CD14-positive monocyte (primary cell): ENCODE data around the gene RUNX2. TPM values are rescaled to one million over a fixed set of nuclear protein-coding genes. Genes with fewer than 3 reads are reported as not detected.

Experiments used
- DNase-seq, 3 donors: peaks; one replicate each; pipeline ENCODE4 v3.0.0-alpha.2; 2011 to 2022
- H2AFZ ChIP-seq: 2 replicates; pipeline ENCODE4 v1.6.0; 2012; ENCODE audit warnings: mild to moderate bottlenecking, low read depth, low read length, inconsistent platforms; ENCODE audit not compliant: insufficient read depth, poor library complexity, severe bottlenecking
- H3K27ac ChIP-seq, 2 donors: 1 replicate in 1 of 2; 2 replicates in 1 of 2; pipeline ENCODE4 v1.5.1; 2012 to 2013; ENCODE audit warnings: low read length in 2 of 2, control low read depth in 1 of 2, inconsistent platforms in 1 of 2, low read depth in 1 of 2, mild to moderate bottlenecking in 1 of 2
- H3K27me3 ChIP-seq, 2 donors: one replicate each; pipeline versions ENCODE4 v1.6.0 to v1.6.1; 2011 to 2013; ENCODE audit warnings: low read length in 2 of 2; ENCODE audit not compliant: control insufficient read depth in 2 of 2, insufficient read depth in 2 of 2
- H3K36me3 ChIP-seq, 2 donors: replicated peaks in 1 of 2; 1 replicate in 1 of 2; 2 replicates in 1 of 2; pipeline versions ENCODE4 v1.5.1 to v1.6.1; 2012 to 2013; ENCODE audit warnings: low read length in 2 of 2, control low read depth in 1 of 2, inconsistent platforms in 1 of 2, mild to moderate bottlenecking in 1 of 2; ENCODE audit not compliant: insufficient read depth in 2 of 2, control insufficient read depth in 1 of 2
- H3K4me1 ChIP-seq, 2 donors: 1 replicate in 1 of 2; 2 replicates in 1 of 2; pipeline versions ENCODE4 v1.5.1 to v1.6.1; 2012 to 2013; ENCODE audit warnings: low read length in 2 of 2, control low read depth in 1 of 2, inconsistent platforms in 1 of 2, mild to moderate bottlenecking in 1 of 2, moderate library complexity in 1 of 2; ENCODE audit not compliant: insufficient read depth in 2 of 2, control insufficient read depth in 1 of 2
- H3K4me2 ChIP-seq: replicated peaks from 2 replicates; pipeline ENCODE3; 2012; ENCODE audit warnings: low read length, moderate library complexity, mild to moderate bottlenecking; ENCODE audit not compliant: poor library complexity, severe bottlenecking; ENCODE audit errors: extremely low read depth
- H3K4me3 ChIP-seq, 3 experiments: fragments of 200-600 bp in 1 of 3; sonication (generic) in 1 of 3; replicated peaks in 1 of 3; 1 replicate in 2 of 3; 2 replicates in 1 of 3; pipeline ENCODE4 v1.5.1; 2011 to 2013; ENCODE audit warnings: low read length in 3 of 3, mild to moderate bottlenecking in 3 of 3, control low read depth in 2 of 3, low read depth in 2 of 3, inconsistent platforms in 1 of 3, moderate library complexity in 1 of 3
- H3K79me2 ChIP-seq: 2 replicates; pipeline ENCODE4 v1.6.0; 2012; ENCODE audit warnings: mild to moderate bottlenecking, control low read depth, inconsistent platforms, low read length, moderate library complexity; ENCODE audit not compliant: insufficient read depth
- H3K9ac ChIP-seq: 2 replicates; pipeline ENCODE4 v1.6.0; 2017; ENCODE audit warnings: low read length, mild to moderate bottlenecking; ENCODE audit not compliant: insufficient read depth, poor library complexity, severe bottlenecking
- H3K9me3 ChIP-seq, 2 donors: replicated peaks in 1 of 2; 1 replicate in 1 of 2; 2 replicates in 1 of 2; pipeline versions ENCODE4 v1.5.1 to v1.6.1; 2012 to 2013; ENCODE audit warnings: low read length in 2 of 2, control low read depth in 1 of 2; ENCODE audit not compliant: control insufficient read depth in 1 of 2, insufficient read depth in 1 of 2
- H4K20me1 ChIP-seq: 2 replicates; pipeline ENCODE4 v1.6.0; 2012; ENCODE audit warnings: mild to moderate bottlenecking, low read length, control low read depth, moderate library complexity; ENCODE audit not compliant: insufficient read depth
- H3K27ac Mint-ChIP-seq, 7 donors: one replicate each; pipeline ENCODE4 v1.8.0; 2020; ENCODE audit warnings: mild to moderate bottlenecking in 7 of 7, mixed read lengths in 7 of 7, moderate library complexity in 6 of 7, inconsistent platforms in 2 of 7
- H3K27me3 Mint-ChIP-seq, 3 donors: one replicate each; pipeline ENCODE4 v1.8.0; 2021 to 2022; ENCODE audit warnings: low read depth in 3 of 3, mild to moderate bottlenecking in 3 of 3, mixed read lengths in 3 of 3, moderate library complexity in 3 of 3, inconsistent platforms in 1 of 3
- H3K36me3 Mint-ChIP-seq, 2 donors: one replicate each; pipeline ENCODE4 v1.8.0; 2020; ENCODE audit warnings: mixed read lengths in 2 of 2, inconsistent platforms in 1 of 2, mild to moderate bottlenecking in 1 of 2
- H3K4me1 Mint-ChIP-seq: one replicate; pipeline ENCODE4 v1.8.0; 2020; ENCODE audit warnings: mild to moderate bottlenecking, mixed read lengths
- H3K4me3 Mint-ChIP-seq, 2 donors: one replicate each; pipeline ENCODE4 v1.8.0; 2020; ENCODE audit warnings: mild to moderate bottlenecking in 2 of 2, mixed read lengths in 2 of 2, moderate library complexity in 1 of 2
- H3K9me3 Mint-ChIP-seq, 7 donors: one replicate each; pipeline ENCODE4 v1.8.0; 2020 to 2022; ENCODE audit warnings: mixed read lengths in 7 of 7, mild to moderate bottlenecking in 6 of 7, moderate library complexity in 6 of 7, inconsistent platforms in 2 of 7
- CTCF ChIP-seq: fragments of 200-600 bp; IDR thresholded peaks from one replicate; pipeline ENCODE4 v1.8.0; 2022; ENCODE audit warnings: antibody characterized with exemption, mild to moderate bottlenecking
- WGBS: methylation state at CpG from one replicate; pipeline ENCODE4 v1.1.5; 2013; ENCODE audit warnings: missing lambda C conversion rate; ENCODE audit not compliant: insufficient coverage; 5-methylcytosine and 5-hydroxymethylcytosine counted together
- intact Hi-C, 2 donors: fragments of 100-400 bp; cut with micrococcal nuclease; formaldehyde crosslinking; loops; one replicate each; pipeline versions ENCODE4 v1.15.0 to v1.15.1; 2023
- polyA plus RNA-seq, 3 donors: library from polyadenylated mRNA; depleted of rRNA in 1 of 3; unstranded in 2 of 3; stranded (reverse) in 1 of 3; fragments of 300-500 nt in 2 of 3; fragments of >200 nt in 1 of 3; fragmentation: Illumina TruSeq in 2 of 3; gene quantifications; 1 replicate in 2 of 3; 2 replicates in 1 of 3; pipeline ENCODE4 v1.2.3, GENCODE V29; 2012 to 2021

RUNX2 gene
- polyA plus RNA-seq, 3 donors, result 1.3 to 5.0 (median 2.5) TPM

GRCh38 chr6:45655745-45656476 lies 327.8 kb downstream of the RUNX2 start:
- no peaks in the 10 kb centered on the region for H4K20me1 ChIP-seq
- DNase-seq, result no peak
- WGBS, result 100% methylated on average over 1 of the region's 4 CpGs
- H3K9me3 Mint-ChIP-seq, result peaks cover 0 to 4% (median 2%) of the 10 kb centered on the region in 7 donors
- no peaks in the 10 kb centered on the region for H3K27me3 ChIP-seq
- H2AFZ ChIP-seq, result no peak overlapping the region
- H3K79me2 ChIP-seq, result no peaks in the 10 kb centered on the region
- no peak overlapping the region for H3K4me3 Mint-ChIP-seq
- TF ChIP-seq CTCF, result no peak
- H3K9ac ChIP-seq, result no peak overlapping the region
- H3K27ac Mint-ChIP-seq, result no peak overlapping the region
- no peak overlapping the region for H3K4me3 ChIP-seq
- peaks cover 0 to 2% (median 0%) of the 10 kb centered on the region in 3 donors for H3K27me3 Mint-ChIP-seq
- H3K4me1 ChIP-seq, result no peaks in the 10 kb centered on the region
- H3K36me3 Mint-ChIP-seq, result no peaks in the 10 kb centered on the region
- no peaks in the 10 kb centered on the region for H3K9me3 ChIP-seq
- no peak overlapping the region for H3K27ac ChIP-seq
- no peak overlapping the region for H3K4me2 ChIP-seq
- H3K36me3 ChIP-seq, result no peaks in the 10 kb centered on the region
- H3K4me1 Mint-ChIP-seq, result peaks cover 3% of the 10 kb centered on the region
- intact Hi-C loops, result no loop called here

GRCh38 chr6:45657226-45657625 lies 329.1 kb downstream of the RUNX2 start:
- no peak overlapping the region for H3K4me3 ChIP-seq
- no peaks in the 10 kb centered on the region for H4K20me1 ChIP-seq
- TF ChIP-seq CTCF, result no peak
- peaks cover 3% of the 10 kb centered on the region for H3K4me1 Mint-ChIP-seq
- no peak overlapping the region for H3K9ac ChIP-seq
- no peaks in the 10 kb centered on the region for H3K36me3 ChIP-seq
- H3K27ac ChIP-seq, result no peak overlapping the region
- no peak overlapping the region for H3K4me3 Mint-ChIP-seq
- no peak overlapping the region for H3K4me2 ChIP-seq
- peaks cover 3% of the 10 kb centered on the region in 2 donors for H3K27me3 ChIP-seq
- H3K27me3 Mint-ChIP-seq, result peaks cover 4 to 11% (median 8%) of the 10 kb centered on the region in 3 donors
- no peaks in the 10 kb centered on the region for H3K4me1 ChIP-seq
- H3K9me3 Mint-ChIP-seq, result peaks cover 0 to 6% (median 2%) of the 10 kb centered on the region in 7 donors
- H3K36me3 Mint-ChIP-seq, result no peaks in the 10 kb centered on the region
- no peaks in the 10 kb centered on the region for H3K79me2 ChIP-seq
- no peak for DNase-seq
- no peak overlapping the region for H2AFZ ChIP-seq
- intact Hi-C loops, result no loop called here
- H3K9me3 ChIP-seq, result no peaks in the 10 kb centered on the region
- H3K27ac Mint-ChIP-seq, result no peak overlapping the region
